Activated T-helper 1 cell treated with anti-CD3 and anti-CD28 coated beads, Interleukin-12 subunit alpha, Interleukin-12 subunit beta, Interleukin-2, Interleukin-4 antibody, amounts not matched to agents 30 ng/mL and 10 ng/mL and 1 ng/mL, durations not matched to agents 14 hours and 24 hours and 36 hours (primary cell): ENCODE data around the gene DYNLT4. TPM values are rescaled to one million over a fixed set of nuclear protein-coding genes. Genes with fewer than 3 reads are reported as not detected.
"Not testable (repeated sequence)": the region's sequence is repeated elsewhere in the genome, so short reads cannot be mapped to it uniquely, and the experiment has no call there.

Source experiments
- DNase-seq: peaks from one replicate; pipeline ENCODE4 v3.0.0; 2021; ENCODE audit warnings: low spot score
- H3K27ac Mint-ChIP-seq: one replicate; pipeline ENCODE4 v1.8.0; 2021; ENCODE audit warnings: mild to moderate bottlenecking, mixed read lengths
- H3K27me3 Mint-ChIP-seq: one replicate; pipeline ENCODE4 v1.8.0; 2022; ENCODE audit warnings: mild to moderate bottlenecking, moderate library complexity, mixed read lengths; ENCODE audit not compliant: insufficient read depth
- H3K36me3 Mint-ChIP-seq: one replicate; pipeline ENCODE4 v1.8.0; 2021; ENCODE audit warnings: low read depth, mixed read lengths
- H3K4me1 Mint-ChIP-seq: one replicate; pipeline ENCODE4 v1.8.0; 2021; ENCODE audit warnings: low read depth, mixed read lengths
- H3K4me3 Mint-ChIP-seq: one replicate; pipeline ENCODE4 v1.8.0; 2021; ENCODE audit warnings: mild to moderate bottlenecking, moderate library complexity, mixed read lengths
- H3K9me3 Mint-ChIP-seq: one replicate; pipeline ENCODE4 v1.8.0; 2021; ENCODE audit warnings: mixed read lengths
- intact Hi-C: fragments of 100-400 bp; cut with micrococcal nuclease; formaldehyde crosslinking; loops from one replicate; pipeline ENCODE4 v1.15.1; 2024
- total RNA-seq: library from RNA; stranded (reverse); gene quantifications from 2 replicates; pipeline ENCODE4 v1.2.3, GENCODE V29; 2022

The DYNLT4 gene
- total RNA-seq, 1 donor from 2014 or later, result 0.44 TPM

- Mint-ChIP-seq H3K9me3 (no peaks in the 10 kb centered on the region), H3K4me1 (peaks cover 78% of the 10 kb centered on the region), H3K4me3 (peak overlapping the region; percentile 40), H3K27me3 (no peaks in the 10 kb centered on the region), H3K27ac (peak overlapping the region; percentile 99), H3K36me3 (peaks cover 48% of the 10 kb centered on the region)
- intact Hi-C loops, result no loop called here
- DNase-seq, result no peak
These were observed 4.1 kb upstream of the DYNLT4 start for GRCh38 chr1:44811234-44811633.

- H3K9me3 Mint-ChIP-seq, DNase-seq, intact Hi-C loops, H3K27me3 Mint-ChIP-seq: not testable (repeated sequence)
- Mint-ChIP-seq H3K36me3 (peaks cover 47% of the 10 kb centered on the region), H3K4me1 (peaks cover 79% of the 10 kb centered on the region), H3K4me3 (peak overlapping the region; percentile 40), H3K27ac (peak overlapping the region; percentile 99)
These were observed 3.6 kb upstream of the DYNLT4 start for GRCh38 chr1:44810762-44811105.

- Mint-ChIP-seq H3K27ac (peak overlapping the region; percentile 99), H3K9me3 (no peaks in the 10 kb centered on the region), H3K27me3 (no peaks in the 10 kb centered on the region), H3K4me3 (peak overlapping the region; percentile 68), H3K4me1 (peaks cover 83% of the 10 kb centered on the region), H3K36me3 (peaks cover 47% of the 10 kb centered on the region)
- DNase-seq, result no peak
- intact Hi-C loops, result no loop called here
These were observed 3.1 kb upstream of the DYNLT4 start for GRCh38 chr1:44810101-44810761.

- H3K9me3 Mint-ChIP-seq, result no peaks in the 10 kb centered on the region
- intact Hi-C loops, result loop anchor here (1.0 to 10.0 kb wide), 10 partner anchors 8 to 837 kb away; partner anchors contain the start of genes ARMH1, ATP6V0B, DPH2 and NASP
- no peaks in the 10 kb centered on the region for H3K27me3 Mint-ChIP-seq
- peak overlapping the region; percentile 99 for H3K27ac Mint-ChIP-seq
- peak; percentile 85 for DNase-seq
- peaks cover 83% of the 10 kb centered on the region for H3K4me1 Mint-ChIP-seq
- H3K4me3 Mint-ChIP-seq, result peak overlapping the region; percentile 68
- H3K36me3 Mint-ChIP-seq, result peaks cover 49% of the 10 kb centered on the region
These were observed 2.1 kb upstream of the DYNLT4 start for GRCh38 chr1:44808938-44809917.

- peak within 1 kb of the TSS; percentile 99 for H3K27ac Mint-ChIP-seq
These were observed 1.1 kb upstream of the DYNLT4 start, which contains the start of gene BTBD19 for GRCh38 chr1:44808063-44808937. TSS of gene BTBD19 (plus strand) at chr1:44808523. CDS start at chr1:44808821, 298 bp downstream.

DNA sequence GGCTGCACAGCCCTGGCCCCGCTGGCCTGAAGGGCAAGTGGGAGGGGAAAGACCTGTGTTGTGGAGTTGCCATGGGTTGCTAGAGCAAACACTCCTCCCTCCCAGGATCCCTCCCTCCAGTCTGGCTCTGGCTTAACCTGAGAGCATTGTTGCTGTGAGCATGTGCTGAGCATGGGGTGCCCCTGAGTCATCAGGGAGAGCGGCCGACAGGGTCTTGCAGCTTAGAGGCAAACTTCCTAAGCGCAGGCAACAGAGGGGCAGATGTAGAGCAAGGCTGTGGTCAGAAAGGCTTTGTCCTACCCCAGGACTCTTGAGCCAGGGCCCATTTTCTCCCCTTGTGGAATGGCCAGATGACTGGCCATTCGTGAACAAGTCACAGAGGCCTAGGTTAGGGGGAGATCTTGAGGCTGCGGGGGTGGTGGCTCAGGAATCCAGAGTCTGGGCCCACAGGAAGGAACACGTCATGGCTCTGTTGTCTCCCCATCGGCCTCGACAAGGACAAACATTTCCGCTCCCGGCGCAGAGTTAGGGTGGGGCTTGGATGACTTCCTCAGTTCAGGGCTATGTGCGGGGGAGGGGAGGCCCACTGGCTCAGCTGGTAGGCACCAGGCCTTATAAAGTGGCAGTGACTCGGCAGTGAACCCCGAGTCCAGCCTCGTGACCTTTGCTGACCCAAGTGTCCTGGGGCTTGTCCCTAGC lies 362 bp upstream of the DYNLT4 start:
- Mint-ChIP-seq H3K4me1 (peaks cover 89% of the 10 kb centered on the region), H3K36me3 (peaks cover 58% of the 10 kb centered on the region), H3K4me3 (peak overlapping the region; percentile 68), H3K9me3 (no peaks in the 10 kb centered on the region), H3K27ac (peak overlapping the region; percentile 99), H3K27me3 (no peaks in the 10 kb centered on the region)
- intact Hi-C loops, result loop anchor here (2.0 to 10.0 kb wide), 6 partner anchors 33 to 835 kb away; partner anchors contain the start of genes ARMH1, ATP6V0B, DPH2 and NASP
- peak; percentile 84 for DNase-seq

More at GRCh38 chr1:44808063-44808937, 1.1 kb upstream of the DYNLT4 start, which contains the start of gene BTBD19:
- Mint-ChIP-seq H3K9me3 (no peaks in the 10 kb centered on the region), H3K36me3 (peaks cover 50% of the 10 kb centered on the region), H3K4me3 (peak within 1 kb of the TSS; percentile 68), H3K4me1 (peaks cover 85% of the 10 kb centered on the region), H3K27me3 (no peaks in the 10 kb centered on the region)
- peak; percentile 64 for DNase-seq
- intact Hi-C loops, result loop anchor here (2.0 to 10.0 kb wide), 6 partner anchors 33 to 836 kb away; partner anchors contain the start of genes ARMH1, ATP6V0B, DPH2 and NASP

GRCh38 chr1:44806025-44806703 lies 987 bp downstream of the DYNLT4 start:
- H3K4me3 Mint-ChIP-seq, result peak overlapping the region; percentile 68
- H3K36me3 Mint-ChIP-seq, result peaks cover 57% of the 10 kb centered on the region
- no peaks in the 10 kb centered on the region for H3K9me3 Mint-ChIP-seq
- peaks cover 82% of the 10 kb centered on the region for H3K4me1 Mint-ChIP-seq
- H3K27me3 Mint-ChIP-seq, result no peaks in the 10 kb centered on the region
- intact Hi-C loops, result loop anchor here (5.0 to 10.0 kb wide), 4 partner anchors 686 to 834 kb away; partner anchors contain the start of genes ATP6V0B, DPH2, NASP and PRDX1
- peak overlapping the region; percentile 99 for H3K27ac Mint-ChIP-seq
- DNase-seq, result no peak

DNA sequence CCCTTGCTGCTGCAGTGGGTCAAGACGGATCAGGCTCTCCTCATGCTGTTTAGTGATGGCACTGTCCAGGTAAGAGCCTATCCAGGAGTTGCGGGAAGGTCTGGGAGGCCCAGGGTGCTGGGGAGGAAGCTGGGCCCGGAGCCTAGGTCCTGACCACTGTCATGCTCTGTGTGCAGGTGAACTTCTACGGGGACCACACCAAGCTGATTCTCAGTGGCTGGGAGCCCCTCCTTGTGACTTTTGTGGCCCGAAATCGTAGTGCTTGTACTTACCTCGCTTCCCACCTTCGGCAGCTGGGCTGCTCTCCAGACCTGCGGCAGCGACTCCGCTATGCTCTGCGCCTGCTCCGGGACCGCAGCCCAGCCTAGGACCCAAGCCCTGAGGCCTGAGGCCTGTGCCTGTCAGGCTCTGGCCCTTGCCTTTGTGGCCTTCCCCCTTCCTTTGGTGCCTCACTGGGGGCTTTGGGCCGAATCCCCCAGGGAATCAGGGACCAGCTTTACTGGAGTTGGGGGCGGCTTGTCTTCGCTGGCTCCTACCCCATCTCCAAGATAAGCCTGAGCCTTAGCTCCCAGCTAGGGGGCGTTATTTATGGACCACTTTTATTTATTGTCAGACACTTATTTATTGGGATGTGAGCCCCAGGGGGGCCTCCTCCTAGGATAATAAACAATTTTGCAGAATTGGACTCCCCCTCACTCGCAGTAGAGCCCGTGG lies 1.7 kb downstream of the DYNLT4 start:
- no peak for DNase-seq
- no peaks in the 10 kb centered on the region for H3K27me3 Mint-ChIP-seq
- no peaks in the 10 kb centered on the region for H3K9me3 Mint-ChIP-seq
- H3K27ac Mint-ChIP-seq, result peak overlapping the region; percentile 78
- peak overlapping the region; percentile 67 for H3K4me3 Mint-ChIP-seq
- peaks cover 75% of the 10 kb centered on the region for H3K4me1 Mint-ChIP-seq
- H3K36me3 Mint-ChIP-seq, result peaks cover 53% of the 10 kb centered on the region
- intact Hi-C loops, result loop anchor here (5.0 to 10.0 kb wide), 4 partner anchors 687 to 833 kb away; partner anchors contain the start of genes ATP6V0B, DPH2, NASP and PRDX1

DNA sequence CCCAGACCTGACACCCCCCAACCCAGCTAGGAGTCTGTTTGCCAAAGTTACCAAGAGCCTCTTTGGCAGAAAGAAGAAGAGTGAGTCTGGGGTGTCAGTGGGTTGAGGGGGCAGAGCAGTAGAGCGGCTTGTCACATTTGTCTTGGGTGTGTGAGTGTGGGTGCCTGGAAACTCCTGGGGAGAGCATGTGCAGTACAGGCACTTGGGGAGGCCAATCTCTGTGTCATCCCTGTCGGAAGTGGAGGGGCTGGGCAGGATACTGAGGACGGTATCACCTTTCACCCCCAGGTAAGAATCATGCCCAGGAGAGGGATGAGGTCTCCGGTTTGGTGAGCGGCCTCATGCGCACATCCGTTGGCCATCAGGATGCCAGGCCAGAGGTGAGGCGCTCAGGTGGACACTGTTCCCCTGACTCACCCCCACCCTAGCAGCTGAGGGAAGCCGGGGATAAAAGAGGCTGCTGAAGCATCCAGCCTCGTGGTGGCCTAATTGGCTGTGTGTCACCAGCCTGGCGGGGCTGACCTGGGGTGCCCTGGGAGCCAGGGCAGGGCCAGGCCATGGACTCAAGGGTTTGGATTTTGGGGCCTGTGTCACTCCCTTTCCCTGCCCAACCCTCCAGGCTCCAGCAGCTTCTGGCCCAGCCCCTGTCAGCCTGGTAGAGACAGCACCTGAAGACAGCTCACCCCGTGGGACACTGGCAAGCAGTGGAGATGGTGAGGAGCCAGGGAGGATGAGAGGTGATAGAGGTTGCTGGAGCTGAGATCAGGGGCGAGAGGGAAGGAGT lies 3.6 kb downstream of the DYNLT4 start:
- H3K9me3 Mint-ChIP-seq, result no peaks in the 10 kb centered on the region
- no peak for DNase-seq
- H3K4me3 Mint-ChIP-seq, result peak overlapping the region; percentile 97
- H3K27ac Mint-ChIP-seq, result peak overlapping the region; percentile 85
- intact Hi-C loops, result loop anchor here (10.0 kb wide), 1 partner anchor 781 kb away; the partner anchor contains the start of gene NASP
- H3K27me3 Mint-ChIP-seq, result no peaks in the 10 kb centered on the region
- peaks cover 50% of the 10 kb centered on the region for H3K36me3 Mint-ChIP-seq
- H3K4me1 Mint-ChIP-seq, result peaks cover 63% of the 10 kb centered on the region

DNA sequence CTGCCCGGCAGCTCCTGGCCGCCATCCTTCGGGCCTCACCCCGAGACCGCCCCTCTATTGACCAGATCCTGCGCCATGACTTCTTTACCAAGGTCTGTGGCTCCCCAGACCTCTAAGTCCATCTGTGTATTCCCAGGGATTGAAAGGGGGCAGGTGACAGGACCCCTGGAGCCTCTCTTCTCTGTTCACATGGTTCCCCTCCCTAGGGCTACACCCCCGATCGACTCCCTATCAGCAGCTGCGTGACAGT lies 4.2 kb downstream of the DYNLT4 start:
- H3K36me3 Mint-ChIP-seq, result peaks cover 50% of the 10 kb centered on the region

More for the DNA sequence above, 4.2 kb downstream of the DYNLT4 start:
- intact Hi-C loops, result loop anchor here (10.0 kb wide), 1 partner anchor 782 kb away; the partner anchor contains the start of gene NASP
- Mint-ChIP-seq H3K4me3 (peak overlapping the region; percentile 97), H3K27ac (peak overlapping the region; percentile 85), H3K4me1 (peaks cover 58% of the 10 kb centered on the region), H3K27me3 (no peaks in the 10 kb centered on the region), H3K9me3 (no peaks in the 10 kb centered on the region)
- DNase-seq, result no peak
